GM10266 (cell line): ENCODE measurements around the gene TBCD.

Experiments used
- DNase-seq: peaks from one replicate; pipeline ENCODE4 v3.0.0; 2012; ENCODE audit errors: extremely low spot score
- CTCF ChIP-seq: IDR thresholded peaks from 2 replicates; pipeline ENCODE4 v1.5.1; 2012; ENCODE audit warnings: mild to moderate bottlenecking, low read depth; ENCODE audit not compliant: control insufficient read depth, insufficient read depth; ENCODE audit errors: missing control alignments

The TBCD gene

GRCh38 chr17:82880620-82881323, 128.9 kb downstream of the TBCD start:
- no peak for DNase-seq
- no peak for TF ChIP-seq CTCF

GRCh38 chr17:82881324-82881823, 129.5 kb downstream of the TBCD start:
- DNase-seq: no peak
- no peak for TF ChIP-seq CTCF

GRCh38 chr17:82881900-82882714, 130.2 kb downstream of the TBCD start:
- TF ChIP-seq CTCF: no peak

GRCh38 chr17:82882715-82883418, 131.0 kb downstream of the TBCD start:
- TF ChIP-seq CTCF: no peak
- no peak for DNase-seq

More at GRCh38 chr17:82881900-82882714, 130.2 kb downstream of the TBCD start:
- no peak for DNase-seq

- no peak for TF ChIP-seq CTCF
Measured at GRCh38 chr17:82883419-82884031, 131.7 kb downstream of the TBCD start.

GRCh38 chr17:82884341-82884969, 132.6 kb downstream of the TBCD start:
- no peak for TF ChIP-seq CTCF
- no peak for DNase-seq

More at GRCh38 chr17:82883419-82884031, 131.7 kb downstream of the TBCD start:
- DNase-seq: no peak
